RWPE2 (cell line): Measurements from ENCODE around the gene ADAP1.
"Not testable (repeated sequence)": the region's sequence is repeated elsewhere in the genome, so short reads cannot be mapped to it uniquely, and the experiment has no call there.

Source experiments
- ATAC-seq: fragments of 200-7000 bp; cut with Tn5 transposase; 3 replicates; pipeline ENCODE4 v1.9.1; 2021; ENCODE audit warnings: low read depth
- DNase-seq: peaks from one replicate; pipeline ENCODE4 v3.0.0-alpha.2; 2020; ENCODE audit warnings: low spot score
- H3K27ac ChIP-seq: fragments of 450-650 bp; 2 replicates; pipeline ENCODE4 v1.5.1; 2017; ENCODE audit warnings: mild to moderate bottlenecking; ENCODE audit not compliant: poor library complexity, severe bottlenecking
- H3K27me3 ChIP-seq: fragments of 250-450 bp; sonication (Bioruptor Pico); 2 replicates; pipeline ENCODE4 v1.5.1; 2021; ENCODE audit warnings: mild to moderate bottlenecking, moderate library complexity; ENCODE audit not compliant: insufficient read depth, poor library complexity, severe bottlenecking
- H3K36me3 ChIP-seq: fragments of 250-450 bp; sonication (Bioruptor Pico); 2 replicates; pipeline ENCODE4 v1.5.1; 2020; ENCODE audit warnings: low read depth, mild to moderate bottlenecking, moderate library complexity
- H3K4me1 ChIP-seq: fragments of 250-450 bp; sonication (Bioruptor Pico); 2 replicates; pipeline ENCODE4 v1.5.1; 2021; ENCODE audit warnings: mild to moderate bottlenecking, moderate library complexity; ENCODE audit not compliant: insufficient read depth, poor library complexity, severe bottlenecking
- H3K4me3 ChIP-seq: fragments of 250-450 bp; sonication (Bioruptor Pico); 2 replicates; pipeline ENCODE4 v1.5.1; 2021; ENCODE audit warnings: mild to moderate bottlenecking, moderate library complexity; ENCODE audit not compliant: severe bottlenecking
- H3K9me3 ChIP-seq: fragments of 250-450 bp; sonication (Bioruptor Pico); 2 replicates; pipeline ENCODE4 v1.5.1; 2021; ENCODE audit warnings: mild to moderate bottlenecking, moderate library complexity; ENCODE audit not compliant: severe bottlenecking
- TF ChIP-seq, protein P1 (sequence below): fragments of 450-650 bp; IDR thresholded peaks from one replicate; pipeline ENCODE4 v1.5.1; 2017; ENCODE audit warnings: mild to moderate bottlenecking, moderate library complexity; ENCODE audit not compliant: poor library complexity, severe bottlenecking

ADAP1 gene

DNA sequence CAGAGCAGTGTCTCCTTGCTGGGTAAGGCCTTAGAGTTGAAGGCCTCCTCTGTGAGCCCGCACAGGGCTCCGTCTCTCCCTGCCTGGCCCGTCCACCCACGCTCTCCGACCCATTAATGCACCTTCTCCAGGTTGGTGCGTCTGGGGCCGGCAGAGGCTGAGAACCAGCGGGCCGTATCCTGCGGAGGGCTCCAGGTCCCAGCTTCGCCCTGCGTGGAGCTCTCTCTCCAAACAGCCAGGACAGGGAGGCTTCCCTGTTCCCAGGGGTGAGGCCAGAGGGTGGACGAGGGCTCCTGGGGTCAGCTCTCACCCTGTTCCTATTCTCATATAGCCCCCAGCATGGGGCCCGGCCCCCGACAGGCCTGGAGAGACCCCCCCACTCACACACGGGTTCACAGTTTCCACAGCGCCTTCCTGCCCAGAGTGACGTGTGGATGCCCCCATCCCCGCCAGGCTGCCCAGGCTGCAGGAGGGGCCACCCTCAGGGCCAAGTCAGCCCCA lies 43.5 kb downstream of the ADAP1 start:
- Histone ChIP-seq H3K27ac (no peak overlapping the region), H3K4me1 (peaks cover 13% of the 10 kb centered on the region), H3K9me3 (no peaks in the 10 kb centered on the region), H3K36me3 (no peaks in the 10 kb centered on the region), H3K4me3 (no peak overlapping the region), H3K27me3 (no peaks in the 10 kb centered on the region)
- DNase-seq (no peak), ATAC-seq (no peak)
- TF ChIP-seq, protein P1, sequence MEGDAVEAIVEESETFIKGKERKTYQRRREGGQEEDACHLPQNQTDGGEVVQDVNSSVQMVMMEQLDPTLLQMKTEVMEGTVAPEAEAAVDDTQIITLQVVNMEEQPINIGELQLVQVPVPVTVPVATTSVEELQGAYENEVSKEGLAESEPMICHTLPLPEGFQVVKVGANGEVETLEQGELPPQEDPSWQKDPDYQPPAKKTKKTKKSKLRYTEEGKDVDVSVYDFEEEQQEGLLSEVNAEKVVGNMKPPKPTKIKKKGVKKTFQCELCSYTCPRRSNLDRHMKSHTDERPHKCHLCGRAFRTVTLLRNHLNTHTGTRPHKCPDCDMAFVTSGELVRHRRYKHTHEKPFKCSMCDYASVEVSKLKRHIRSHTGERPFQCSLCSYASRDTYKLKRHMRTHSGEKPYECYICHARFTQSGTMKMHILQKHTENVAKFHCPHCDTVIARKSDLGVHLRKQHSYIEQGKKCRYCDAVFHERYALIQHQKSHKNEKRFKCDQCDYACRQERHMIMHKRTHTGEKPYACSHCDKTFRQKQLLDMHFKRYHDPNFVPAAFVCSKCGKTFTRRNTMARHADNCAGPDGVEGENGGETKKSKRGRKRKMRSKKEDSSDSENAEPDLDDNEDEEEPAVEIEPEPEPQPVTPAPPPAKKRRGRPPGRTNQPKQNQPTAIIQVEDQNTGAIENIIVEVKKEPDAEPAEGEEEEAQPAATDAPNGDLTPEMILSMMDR, result no peak

DNA sequence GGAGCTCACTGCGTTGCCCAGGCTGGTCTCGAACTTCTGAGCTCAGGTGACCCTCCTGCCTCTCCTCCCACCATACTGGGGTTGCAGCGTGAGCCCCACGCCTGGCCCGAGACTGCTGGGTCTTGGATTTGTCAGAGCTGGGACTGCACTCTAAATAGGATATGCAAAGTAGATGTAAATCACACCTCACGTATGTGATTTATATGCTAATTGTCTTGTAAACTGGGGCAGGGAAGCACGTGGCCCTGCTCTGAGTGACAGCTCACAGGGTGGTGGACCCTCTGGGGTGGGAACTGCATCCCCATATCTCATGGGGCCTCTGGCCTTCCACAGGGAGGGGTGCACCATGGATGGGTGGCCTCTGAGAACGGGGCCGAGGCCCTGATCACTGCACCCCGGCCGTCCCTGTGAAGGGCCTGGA lies 44.0 kb downstream of the ADAP1 start:
- ATAC-seq, result no peak
- no peaks in the 10 kb centered on the region for H3K9me3 ChIP-seq
- H3K4me3 ChIP-seq, result no peak overlapping the region
- H3K4me1 ChIP-seq, result peaks cover 13% of the 10 kb centered on the region
- H3K27me3 ChIP-seq, result no peaks in the 10 kb centered on the region
- no peak overlapping the region for H3K27ac ChIP-seq
- H3K36me3 ChIP-seq, result no peaks in the 10 kb centered on the region
- DNase-seq, result no peak
- TF ChIP-seq, protein P1, result no peak

DNA sequence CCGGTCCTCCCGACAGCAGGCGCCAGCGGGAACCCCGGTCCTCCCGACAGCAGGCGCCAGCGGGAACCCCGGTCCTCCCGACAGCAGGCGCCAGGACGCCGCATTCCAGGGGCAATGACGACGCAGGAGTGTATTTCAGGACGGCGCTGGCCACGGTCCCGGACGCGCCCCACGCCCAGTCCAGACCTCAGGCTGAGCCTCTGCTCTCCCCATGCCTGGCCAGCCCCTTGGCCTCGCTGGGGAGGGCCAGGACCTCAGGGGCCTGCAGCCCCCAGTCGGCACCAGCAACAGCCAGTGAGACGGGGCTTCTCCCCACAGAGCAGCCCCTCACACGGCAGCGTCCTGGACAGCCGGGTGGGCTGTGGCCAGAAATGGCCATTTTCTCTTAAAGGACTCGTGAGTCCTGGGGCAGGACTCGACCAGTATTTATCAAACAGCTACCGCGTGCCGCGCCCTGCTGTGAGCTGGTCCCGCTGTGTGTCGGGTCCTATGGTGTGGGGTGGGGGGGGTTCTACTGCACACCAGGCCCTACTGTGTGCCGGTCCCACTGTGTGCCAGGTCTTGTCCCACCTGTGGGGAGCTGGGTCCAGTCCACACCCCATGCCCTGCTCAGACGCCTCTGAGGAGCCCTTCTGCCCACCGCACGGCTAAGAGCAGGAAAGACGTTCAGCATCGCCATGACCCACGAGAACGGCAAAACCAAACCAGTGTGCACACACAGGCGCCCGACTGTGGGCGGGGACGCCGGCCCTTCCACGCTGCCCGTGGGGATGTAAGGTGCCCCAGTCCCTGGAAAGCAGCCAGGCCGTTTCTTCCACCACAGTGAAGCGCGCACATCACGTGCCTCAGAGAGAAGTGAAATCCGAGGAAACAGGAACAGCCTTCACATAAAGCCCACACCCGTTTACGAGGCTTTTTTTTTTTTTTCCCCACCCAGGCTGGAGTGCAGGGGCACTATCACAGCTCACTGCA lies 44.8 kb downstream of the ADAP1 start:
- Histone ChIP-seq H3K27me3 (no peaks in the 10 kb centered on the region), H3K4me3 (peak overlapping the region; percentile 3), H3K9me3 (no peaks in the 10 kb centered on the region), H3K4me1 (peaks cover 12% of the 10 kb centered on the region), H3K36me3 (no peaks in the 10 kb centered on the region), H3K27ac (no peak overlapping the region)
- no peak for DNase-seq
- TF ChIP-seq, protein P1, result peak; percentile 38
- ATAC-seq, result peak; percentile 57

DNA sequence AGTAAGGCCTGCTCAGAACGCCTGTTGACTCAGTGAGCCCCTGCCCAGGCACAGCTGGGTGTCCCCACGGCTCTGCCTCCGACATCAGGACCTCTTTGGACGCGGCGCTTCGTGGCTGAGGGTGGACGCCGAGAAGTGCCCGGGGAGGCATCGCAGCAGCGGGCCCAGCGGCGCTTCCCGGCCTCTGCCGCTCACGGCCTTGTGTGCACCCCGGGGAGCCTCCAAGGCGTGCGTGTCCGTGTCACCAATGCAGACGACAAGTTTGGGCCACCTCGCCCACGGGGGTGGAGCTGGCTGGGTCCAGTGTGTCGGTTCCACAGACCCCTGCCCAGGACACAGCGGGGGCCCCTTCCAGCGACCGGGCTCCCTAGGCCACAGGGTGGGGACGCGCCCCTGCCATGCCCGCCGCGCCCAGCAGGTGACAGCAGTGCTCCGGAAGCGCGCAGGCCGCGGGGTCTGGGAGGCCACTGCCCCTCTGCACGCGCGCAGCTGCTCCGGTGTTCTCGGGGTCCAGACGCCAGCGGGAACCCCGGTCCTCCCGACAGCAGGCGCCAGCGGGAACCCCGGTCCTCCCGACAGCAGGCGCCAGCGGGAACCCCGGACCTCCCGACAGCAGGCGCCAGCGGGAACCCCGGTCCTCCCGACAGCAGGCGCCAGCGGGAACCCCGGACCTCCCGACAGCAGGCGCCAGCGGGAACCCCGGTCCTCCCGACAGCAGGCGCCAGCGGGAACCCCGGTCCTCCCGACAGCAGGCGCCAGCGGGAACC lies 45.7 kb downstream of the ADAP1 start:
- H3K4me3 ChIP-seq, DNase-seq, H3K4me1 ChIP-seq, H3K27me3 ChIP-seq, H3K36me3 ChIP-seq, H3K9me3 ChIP-seq, H3K27ac ChIP-seq: not testable (repeated sequence)
- ATAC-seq, result peak; percentile 74
- TF ChIP-seq, protein P1, result peak; percentile 85
